22Rv1 (cell line): ENCODE data around the gene ZBTB5.

ENCODE experiments used
- CTCF ChIP-seq: fragments of 450-650 bp; IDR thresholded peaks from 2 replicates; pipeline ENCODE4 v1.5.1; 2017; ENCODE audit warnings: mild to moderate bottlenecking
- ZFX ChIP-seq: fragments of 450-650 bp; IDR thresholded peaks from 2 replicates; pipeline ENCODE4 v1.6.1; 2017; ENCODE audit warnings: antibody characterized with exemption, borderline replicate concordance

GRCh38 chr9:37398464-37399025 lies 66.7 kb downstream of the ZBTB5 start:
- TF ChIP-seq CTCF, result no peak
- TF ChIP-seq ZFX, result no peak
